Activated naive CD4-positive, alpha-beta T cell treated with anti-CD3 and anti-CD28 coated beads, Interleukin-2, amount 50 U/mL, for 24 hours (primary cell): ENCODE measurements around the gene GULP1.

Source experiments
- H3K27ac Mint-ChIP-seq: one replicate; pipeline ENCODE4 v1.8.0; 2021; ENCODE audit warnings: mild to moderate bottlenecking, mixed read lengths
- H3K27me3 Mint-ChIP-seq: one replicate; pipeline ENCODE4 v1.8.0; 2021; ENCODE audit warnings: mixed read lengths
- H3K36me3 Mint-ChIP-seq: one replicate; pipeline ENCODE4 v1.8.0; 2021; ENCODE audit warnings: mixed read lengths
- H3K4me1 Mint-ChIP-seq: one replicate; pipeline ENCODE4 v1.8.0; 2021; ENCODE audit warnings: mixed read lengths
- H3K4me3 Mint-ChIP-seq: one replicate; pipeline ENCODE4 v1.8.0; 2021; ENCODE audit warnings: mild to moderate bottlenecking, mixed read lengths
- H3K9me3 Mint-ChIP-seq: one replicate; pipeline ENCODE4 v1.8.0; 2021; ENCODE audit warnings: mixed read lengths

The GULP1 gene

DNA sequence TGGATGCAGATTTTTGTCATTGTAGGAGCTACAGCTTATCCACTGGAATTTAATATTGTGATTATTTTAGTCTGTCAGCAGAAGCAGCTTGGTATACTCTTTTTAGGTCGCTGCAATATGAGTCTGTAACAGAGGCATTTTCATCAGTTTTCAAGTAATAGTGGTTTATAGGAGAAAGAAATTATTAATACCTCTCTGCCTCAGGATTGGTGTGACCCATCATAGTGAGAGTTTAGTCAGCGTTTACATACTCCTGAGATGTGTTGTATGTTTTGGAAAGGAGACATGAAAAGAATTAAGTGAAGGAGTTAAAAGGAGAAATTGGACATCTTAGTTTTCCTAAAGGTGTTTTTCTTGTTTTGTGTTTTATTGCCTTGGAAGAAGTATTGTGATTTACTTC, 189.8 kb downstream of the GULP1 start:
- no peaks in the 10 kb centered on the region for H3K4me1 Mint-ChIP-seq
- no peaks in the 10 kb centered on the region for H3K27me3 Mint-ChIP-seq
- no peak overlapping the region for H3K4me3 Mint-ChIP-seq
- no peak overlapping the region for H3K27ac Mint-ChIP-seq
- no peaks in the 10 kb centered on the region for H3K36me3 Mint-ChIP-seq
- H3K9me3 Mint-ChIP-seq, result no peaks in the 10 kb centered on the region

DNA sequence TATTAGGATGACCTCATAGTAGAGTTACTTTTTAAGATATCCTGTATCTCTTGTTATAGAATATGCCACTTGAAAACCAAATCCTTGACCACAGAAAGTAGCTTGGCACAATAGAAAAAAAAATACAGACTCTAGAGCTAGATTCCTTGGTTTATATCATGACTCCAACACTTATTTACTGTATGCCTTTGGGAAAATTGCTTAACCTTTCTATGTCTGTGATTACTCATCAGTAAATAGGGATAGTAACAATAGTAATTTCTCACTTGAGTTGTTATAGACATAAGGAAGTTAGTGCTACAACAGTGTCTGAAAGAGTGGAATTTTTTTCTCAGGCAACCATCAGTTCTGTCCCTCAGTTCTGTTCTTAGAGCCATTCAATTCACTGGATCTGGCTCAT, 193.8 kb downstream of the GULP1 start:
- no peaks in the 10 kb centered on the region for H3K27me3 Mint-ChIP-seq
- no peak overlapping the region for H3K4me3 Mint-ChIP-seq
- H3K27ac Mint-ChIP-seq, result no peak overlapping the region
- H3K9me3 Mint-ChIP-seq, result no peaks in the 10 kb centered on the region
- no peaks in the 10 kb centered on the region for H3K4me1 Mint-ChIP-seq
- H3K36me3 Mint-ChIP-seq, result no peaks in the 10 kb centered on the region

DNA sequence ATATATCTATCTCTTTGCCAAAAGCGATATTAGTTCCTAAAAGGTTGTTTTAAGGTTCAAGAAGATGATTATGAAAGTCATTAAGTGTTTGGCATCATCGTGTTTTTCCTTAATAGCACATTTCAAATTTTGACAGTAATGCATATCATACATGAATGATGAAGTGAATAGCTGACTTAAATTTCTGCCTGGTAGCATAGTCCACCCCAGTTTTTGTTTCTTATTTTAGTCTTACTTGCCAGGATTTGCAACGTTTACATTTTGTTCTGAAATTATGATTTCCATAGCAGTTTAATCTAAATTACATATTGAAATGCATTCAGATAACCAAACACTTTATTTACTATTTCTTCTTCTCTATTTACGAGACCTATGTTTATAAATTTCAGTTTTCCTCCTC, 201.1 kb downstream of the GULP1 start:
- Mint-ChIP-seq H3K27ac (no peak overlapping the region), H3K9me3 (no peaks in the 10 kb centered on the region), H3K4me3 (no peak overlapping the region), H3K4me1 (no peaks in the 10 kb centered on the region), H3K27me3 (peaks cover 3% of the 10 kb centered on the region), H3K36me3 (no peaks in the 10 kb centered on the region)

DNA sequence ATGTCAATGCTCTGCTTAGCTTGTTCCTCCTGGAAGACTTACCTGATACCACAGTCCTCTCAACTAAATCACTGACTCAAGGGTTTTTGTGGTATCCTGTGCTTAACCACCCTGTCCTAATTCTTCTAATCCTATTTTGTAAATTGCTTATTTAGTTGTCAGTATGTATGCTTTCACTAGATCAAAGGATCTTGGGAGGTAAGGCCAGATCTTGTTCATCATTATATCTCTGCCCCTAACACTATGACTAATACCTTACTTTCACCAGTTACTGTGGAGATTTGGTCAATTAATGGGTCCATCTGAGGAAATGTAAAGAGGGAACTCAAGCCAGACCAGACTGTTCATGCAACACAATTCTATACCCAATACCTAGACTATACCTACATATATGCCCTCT, 203.2 kb downstream of the GULP1 start:
- Mint-ChIP-seq H3K4me3 (no peak overlapping the region), H3K36me3 (no peaks in the 10 kb centered on the region), H3K9me3 (no peaks in the 10 kb centered on the region), H3K27me3 (peaks cover 3% of the 10 kb centered on the region), H3K4me1 (no peaks in the 10 kb centered on the region), H3K27ac (no peak overlapping the region)

DNA sequence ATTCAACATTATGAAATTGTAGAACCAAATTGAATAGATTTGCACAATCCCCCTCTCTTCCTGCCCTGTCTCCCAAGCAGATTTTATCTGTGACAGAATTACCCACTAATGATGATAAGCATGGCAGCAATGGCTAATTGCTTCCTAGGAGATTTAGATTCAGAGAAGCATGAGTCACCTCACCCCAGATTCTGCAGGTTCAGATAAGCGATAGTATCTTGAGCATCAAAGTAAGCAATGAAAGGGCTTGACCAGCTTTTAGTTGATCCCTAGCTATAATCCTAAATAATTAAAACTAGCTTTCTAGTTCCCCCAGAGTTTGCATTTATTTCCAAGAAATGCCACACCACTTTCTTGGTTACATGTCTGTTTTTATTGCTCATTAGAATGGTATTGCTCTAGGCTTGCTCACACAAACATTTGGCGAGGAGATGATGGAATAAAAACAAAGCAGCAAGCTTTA, 204.3 kb downstream of the GULP1 start:
- Mint-ChIP-seq H3K4me3 (no peak overlapping the region), H3K9me3 (no peaks in the 10 kb centered on the region), H3K36me3 (no peaks in the 10 kb centered on the region), H3K4me1 (no peaks in the 10 kb centered on the region), H3K27me3 (peaks cover 5% of the 10 kb centered on the region), H3K27ac (peak overlapping the region; percentile 14)

DNA sequence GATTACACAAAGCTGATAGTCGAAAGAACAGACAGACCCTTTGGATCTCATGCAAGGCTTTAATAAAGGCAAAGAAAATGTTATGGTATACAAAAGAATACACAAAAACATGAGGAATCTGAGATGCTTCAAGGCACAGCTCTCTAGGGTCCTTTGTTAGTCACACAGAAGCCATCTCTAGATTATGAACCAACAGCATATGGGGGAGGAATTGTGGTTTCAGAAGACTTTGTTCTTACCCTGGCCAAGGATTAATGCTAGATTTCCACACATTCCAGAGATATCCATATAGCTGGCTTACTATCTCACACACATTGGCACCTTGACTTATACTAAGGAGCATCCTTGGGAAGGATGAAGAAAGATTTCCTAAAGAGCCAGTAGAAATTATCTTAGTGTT, 206.1 kb downstream of the GULP1 start:
- H3K4me3 Mint-ChIP-seq, result no peak overlapping the region
- no peak overlapping the region for H3K27ac Mint-ChIP-seq
- H3K36me3 Mint-ChIP-seq, result no peaks in the 10 kb centered on the region
- peaks cover 5% of the 10 kb centered on the region for H3K27me3 Mint-ChIP-seq
- no peaks in the 10 kb centered on the region for H3K9me3 Mint-ChIP-seq
- H3K4me1 Mint-ChIP-seq, result no peaks in the 10 kb centered on the region

DNA sequence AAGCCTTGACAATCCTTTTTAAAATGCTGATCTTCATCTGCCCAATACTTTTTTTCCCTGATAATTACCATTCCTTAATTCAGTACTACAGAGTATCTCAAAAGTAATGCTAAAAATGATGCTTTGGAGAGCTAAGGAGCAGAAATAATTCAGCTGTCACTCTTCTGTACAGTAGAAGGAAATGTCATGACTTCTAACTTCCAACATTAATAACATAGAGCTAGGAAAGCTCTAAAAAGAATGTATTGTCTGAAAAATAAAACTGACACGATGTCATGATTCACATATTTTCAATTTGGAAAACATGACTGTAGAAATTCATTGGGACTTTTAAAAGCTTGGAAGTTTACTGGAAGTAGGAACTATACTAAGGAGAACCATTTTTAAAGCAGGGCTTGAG, 212.3 kb downstream of the GULP1 start:
- H3K4me1 Mint-ChIP-seq, result no peaks in the 10 kb centered on the region
- no peaks in the 10 kb centered on the region for H3K36me3 Mint-ChIP-seq
- H3K4me3 Mint-ChIP-seq, result no peak overlapping the region
- no peaks in the 10 kb centered on the region for H3K9me3 Mint-ChIP-seq
- H3K27me3 Mint-ChIP-seq, result peaks cover 5% of the 10 kb centered on the region
- H3K27ac Mint-ChIP-seq, result no peak overlapping the region

DNA sequence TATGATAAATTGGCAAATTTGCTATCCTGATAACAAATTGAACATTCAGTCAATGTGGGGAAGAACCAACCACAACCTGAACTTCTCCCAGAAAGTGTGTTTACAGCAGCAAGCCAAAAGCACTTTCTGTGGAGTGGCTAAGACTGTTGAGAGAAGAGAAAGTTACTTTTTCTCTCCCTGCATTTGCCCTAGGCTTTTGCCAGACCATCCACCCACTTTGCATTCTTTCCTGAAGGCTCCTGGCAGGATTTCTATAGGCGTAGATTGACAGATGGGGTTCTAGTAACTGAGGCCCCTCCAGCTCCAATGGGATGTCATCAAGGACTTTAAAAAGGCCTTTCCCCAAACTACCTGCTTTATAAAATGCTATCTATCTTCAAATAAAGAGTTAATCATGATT, 215.2 kb downstream of the GULP1 start:
- Mint-ChIP-seq H3K4me3 (no peak overlapping the region), H3K36me3 (no peaks in the 10 kb centered on the region), H3K9me3 (no peaks in the 10 kb centered on the region), H3K27ac (no peak overlapping the region), H3K4me1 (no peaks in the 10 kb centered on the region), H3K27me3 (peaks cover 3% of the 10 kb centered on the region)

DNA sequence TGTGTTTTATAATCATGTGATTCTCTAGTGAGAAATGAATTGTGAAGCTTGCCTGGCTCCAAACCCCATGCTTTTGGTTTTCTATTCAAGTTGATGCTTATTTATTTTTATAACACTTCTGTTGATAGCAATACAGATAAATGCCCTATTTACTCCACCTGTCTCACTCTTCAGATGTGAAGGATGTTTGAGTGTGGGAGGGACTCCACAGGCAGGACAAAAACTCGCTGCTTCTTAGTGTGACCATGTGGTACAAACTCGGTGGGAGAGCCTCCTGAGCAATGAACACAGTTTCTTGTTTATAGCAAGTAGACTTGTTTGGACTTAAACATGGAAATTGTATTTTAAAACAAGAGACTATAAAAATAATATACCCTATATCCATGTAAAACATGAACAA, 219.7 kb downstream of the GULP1 start:
- Mint-ChIP-seq H3K4me1 (no peaks in the 10 kb centered on the region), H3K27me3 (no peaks in the 10 kb centered on the region), H3K36me3 (no peaks in the 10 kb centered on the region), H3K9me3 (no peaks in the 10 kb centered on the region), H3K4me3 (no peak overlapping the region), H3K27ac (no peak overlapping the region)

DNA sequence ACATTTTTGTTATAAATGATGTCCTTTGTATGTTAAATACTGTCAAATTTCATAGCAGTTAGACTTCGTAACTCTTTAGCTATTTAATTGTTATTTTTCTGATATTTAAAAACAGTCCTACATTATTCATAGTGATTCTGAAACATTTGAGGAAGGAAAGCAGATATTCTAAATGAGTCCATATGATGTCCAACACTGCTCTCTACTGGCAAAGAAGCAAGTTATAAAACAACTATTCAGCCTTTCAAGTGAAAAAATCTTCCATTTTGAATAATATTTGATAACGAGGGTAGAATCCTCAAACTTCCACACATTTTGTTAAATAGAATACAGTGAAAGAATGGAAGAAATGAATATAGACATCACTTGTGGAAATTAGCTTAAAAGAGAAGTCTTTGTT, 220.8 kb downstream of the GULP1 start:
- Mint-ChIP-seq H3K36me3 (no peaks in the 10 kb centered on the region), H3K4me1 (no peaks in the 10 kb centered on the region), H3K9me3 (no peaks in the 10 kb centered on the region), H3K4me3 (no peak overlapping the region), H3K27me3 (no peaks in the 10 kb centered on the region), H3K27ac (no peak overlapping the region)

DNA sequence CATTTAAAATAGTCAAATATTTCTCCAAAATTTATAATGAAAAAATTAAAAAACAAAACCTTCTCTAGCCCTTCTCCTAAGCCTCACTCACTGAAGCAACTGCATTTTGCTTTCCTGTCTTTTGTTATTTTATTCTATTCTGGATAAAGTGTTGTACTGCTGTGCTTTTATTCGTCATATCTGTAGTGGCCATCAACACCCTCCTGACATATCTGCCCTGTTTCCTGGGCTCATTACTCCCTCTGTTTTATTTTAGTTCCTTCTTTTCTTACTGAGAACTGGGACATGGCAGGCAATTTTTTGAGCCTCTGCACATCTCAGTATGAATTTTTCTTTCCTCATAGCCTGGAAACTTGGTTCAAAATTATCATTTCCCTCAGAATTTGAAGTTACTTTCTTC, 224.2 kb downstream of the GULP1 start:
- Mint-ChIP-seq H3K4me3 (no peak overlapping the region), H3K36me3 (no peaks in the 10 kb centered on the region), H3K27ac (no peak overlapping the region), H3K27me3 (peaks cover 3% of the 10 kb centered on the region), H3K4me1 (no peaks in the 10 kb centered on the region), H3K9me3 (no peaks in the 10 kb centered on the region)

DNA sequence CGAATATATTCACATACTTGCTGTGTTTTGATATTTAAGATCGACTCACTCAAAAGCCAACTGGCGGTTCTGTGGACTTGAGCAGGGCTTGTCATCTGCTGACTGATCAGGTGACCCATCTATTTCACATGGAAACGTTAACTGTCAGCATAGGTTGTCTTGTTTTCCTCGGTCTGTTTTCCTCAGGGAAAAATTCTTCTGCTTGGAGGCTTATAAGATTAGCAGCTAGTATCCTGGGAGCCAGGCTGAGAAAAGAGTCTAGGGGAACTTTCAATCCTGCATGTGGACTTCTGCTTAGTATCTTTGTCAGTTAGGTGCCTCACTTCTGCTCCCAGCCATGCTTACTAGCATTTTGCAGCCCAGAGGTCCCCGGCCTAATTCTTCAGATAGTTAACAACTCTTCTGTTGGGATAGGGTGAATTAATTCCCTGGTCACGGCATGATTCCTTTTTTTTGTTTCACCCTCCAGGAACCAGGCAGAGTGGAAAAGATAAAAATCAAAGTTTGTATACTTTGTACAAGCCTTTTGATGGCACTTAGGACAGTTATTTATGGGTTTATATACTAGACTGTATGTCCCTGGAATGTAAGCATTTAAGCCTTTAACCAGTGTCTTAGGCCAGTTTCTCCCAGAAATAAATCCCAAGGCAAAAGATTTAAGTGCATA, 226.0 kb downstream of the GULP1 start:
- H3K4me1 Mint-ChIP-seq, result no peaks in the 10 kb centered on the region
- H3K36me3 Mint-ChIP-seq, result no peaks in the 10 kb centered on the region
- H3K27me3 Mint-ChIP-seq, result peaks cover 3% of the 10 kb centered on the region
- no peak overlapping the region for H3K27ac Mint-ChIP-seq
- no peaks in the 10 kb centered on the region for H3K9me3 Mint-ChIP-seq
- H3K4me3 Mint-ChIP-seq, result no peak overlapping the region

DNA sequence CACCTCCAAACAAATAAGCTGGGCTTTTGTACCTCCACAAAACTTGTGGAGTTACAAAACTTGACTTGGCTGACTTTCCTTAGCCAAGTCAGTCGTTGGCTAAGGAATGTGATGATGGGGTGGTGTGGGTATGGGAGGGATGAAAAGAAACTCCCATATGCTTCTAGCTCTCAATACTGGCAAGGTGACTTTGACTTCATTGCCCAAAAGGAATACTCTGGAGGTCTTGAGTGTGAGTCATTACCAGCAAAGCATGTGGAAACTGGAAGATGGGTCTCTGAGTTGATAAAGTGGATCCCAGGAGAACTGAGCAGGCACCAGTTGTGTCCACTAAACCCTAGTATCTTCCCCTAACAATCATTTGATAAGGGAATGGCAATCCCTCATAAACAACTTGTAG, 226.7 kb downstream of the GULP1 start:
- H3K4me1 Mint-ChIP-seq, result no peaks in the 10 kb centered on the region
- no peaks in the 10 kb centered on the region for H3K36me3 Mint-ChIP-seq
- H3K4me3 Mint-ChIP-seq, result no peak overlapping the region
- H3K27ac Mint-ChIP-seq, result no peak overlapping the region
- H3K27me3 Mint-ChIP-seq, result peaks cover 3% of the 10 kb centered on the region
- H3K9me3 Mint-ChIP-seq, result no peaks in the 10 kb centered on the region

DNA sequence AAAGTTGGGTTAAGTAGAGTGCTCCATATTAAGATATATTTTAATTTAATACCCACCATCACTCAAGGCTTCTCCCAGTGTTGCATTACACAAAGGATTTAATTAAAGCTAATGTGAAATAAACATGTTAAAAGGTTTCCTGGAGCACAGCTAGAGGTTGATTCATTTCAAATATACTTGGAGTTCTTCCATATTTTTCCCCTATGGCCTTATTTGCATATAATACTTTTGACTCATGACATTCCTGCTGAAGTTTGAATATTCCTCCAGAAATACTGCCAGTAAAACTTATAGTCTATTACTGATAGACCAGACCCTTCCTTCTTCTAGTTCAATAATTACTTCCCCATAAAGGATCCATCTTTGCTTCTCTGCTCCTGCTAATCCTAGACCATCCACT, 227.5 kb downstream of the GULP1 start:
- Mint-ChIP-seq H3K27me3 (peaks cover 3% of the 10 kb centered on the region), H3K4me3 (no peak overlapping the region), H3K36me3 (no peaks in the 10 kb centered on the region), H3K4me1 (no peaks in the 10 kb centered on the region), H3K27ac (no peak overlapping the region), H3K9me3 (no peaks in the 10 kb centered on the region)

DNA sequence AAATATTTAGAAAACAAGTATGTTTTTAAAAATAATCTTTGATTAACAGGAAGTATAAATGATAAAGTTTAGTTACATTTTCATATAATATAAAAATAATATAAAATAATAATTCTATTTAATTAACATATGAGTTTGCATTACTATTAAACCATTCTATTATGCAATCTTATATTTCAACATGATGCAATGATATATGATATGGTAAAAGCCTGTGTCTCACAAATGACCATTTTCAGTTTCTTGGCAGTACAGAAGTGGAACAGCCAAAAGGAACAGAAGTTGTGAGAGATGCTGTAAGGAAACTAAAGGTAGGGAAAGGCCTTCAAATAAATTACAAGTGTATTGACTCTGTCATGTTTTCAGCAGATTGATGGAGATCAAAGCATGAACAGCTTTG, 230.8 kb downstream of the GULP1 start:
- Mint-ChIP-seq H3K4me1 (no peaks in the 10 kb centered on the region), H3K9me3 (no peaks in the 10 kb centered on the region), H3K36me3 (no peaks in the 10 kb centered on the region), H3K27me3 (peaks cover 3% of the 10 kb centered on the region), H3K4me3 (no peak overlapping the region), H3K27ac (no peak overlapping the region)

DNA sequence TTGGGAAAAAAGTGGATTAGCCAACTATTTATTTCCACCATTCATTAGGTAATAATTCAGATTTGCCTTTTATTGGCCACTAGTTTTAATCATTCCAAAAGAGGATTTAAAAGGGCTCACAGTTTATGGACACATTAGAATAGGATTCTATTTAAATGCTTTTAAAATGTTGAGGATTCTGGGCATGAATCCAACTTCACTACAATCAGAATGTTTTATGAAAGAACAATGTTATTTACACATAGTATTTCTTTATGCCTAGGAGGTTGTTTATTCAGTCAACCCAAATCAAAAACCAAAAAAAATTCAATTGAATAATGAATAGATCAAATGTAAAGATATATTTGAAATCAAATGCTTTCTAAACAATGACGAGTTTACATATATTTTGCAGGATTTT, 232.2 kb downstream of the GULP1 start:
- no peaks in the 10 kb centered on the region for H3K36me3 Mint-ChIP-seq
- H3K4me3 Mint-ChIP-seq, result no peak overlapping the region
- peaks cover 3% of the 10 kb centered on the region for H3K27me3 Mint-ChIP-seq
- H3K9me3 Mint-ChIP-seq, result no peaks in the 10 kb centered on the region
- H3K27ac Mint-ChIP-seq, result no peak overlapping the region
- no peaks in the 10 kb centered on the region for H3K4me1 Mint-ChIP-seq

DNA sequence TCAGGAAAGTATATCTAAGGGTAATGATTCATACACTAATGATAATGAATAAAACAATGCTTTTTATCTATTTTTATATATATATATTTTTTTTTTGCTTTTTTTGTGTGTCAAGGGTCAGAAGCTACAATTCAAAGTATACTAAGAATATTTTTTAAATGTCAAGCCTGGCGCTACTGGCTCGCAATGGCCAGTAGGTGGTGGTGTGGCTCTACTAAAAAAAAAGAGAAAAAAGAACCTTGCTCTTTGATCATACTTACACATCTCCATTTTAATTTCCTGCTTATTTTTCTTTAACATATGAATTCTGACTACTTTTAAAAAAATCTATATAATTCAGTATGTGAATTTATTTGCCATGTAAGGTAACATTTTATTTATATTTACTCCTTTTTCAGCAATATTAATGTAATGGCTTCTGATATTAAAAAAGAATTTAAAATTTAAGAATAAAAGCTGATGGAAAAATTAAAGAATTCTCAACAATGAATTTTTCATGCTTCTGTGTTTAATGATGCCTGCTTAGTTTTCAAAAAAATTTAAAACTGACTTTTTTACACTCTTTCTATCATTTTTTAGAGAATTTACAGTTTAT, 232.9 kb downstream of the GULP1 start:
- no peaks in the 10 kb centered on the region for H3K4me1 Mint-ChIP-seq
- H3K4me3 Mint-ChIP-seq, result no peak overlapping the region
- H3K9me3 Mint-ChIP-seq, result no peaks in the 10 kb centered on the region
- no peaks in the 10 kb centered on the region for H3K36me3 Mint-ChIP-seq
- H3K27me3 Mint-ChIP-seq, result peaks cover 3% of the 10 kb centered on the region
- H3K27ac Mint-ChIP-seq, result no peak overlapping the region
